H9 (cell line): Measurements from ENCODE around the gene IER2. TPM values are rescaled to one million over a fixed set of nuclear protein-coding genes. Genes with fewer than 3 reads are reported as not detected.

Experiments
- DNase-seq: peaks from one replicate; pipeline ENCODE4 v3.0.0-alpha.2; 2017
- H2AFZ ChIP-seq: one replicate; pipeline ENCODE4 v1.6.1; 2013; ENCODE audit warnings: mild to moderate bottlenecking, low read length, control low read depth, moderate library complexity
- H2AK5ac ChIP-seq: 2 replicates; pipeline ENCODE4 v1.6.1; 2013; ENCODE audit warnings: low read length, control low read depth, mixed read lengths; ENCODE audit not compliant: insufficient read length
- H2BK120ac ChIP-seq: one replicate; pipeline ENCODE4 v1.6.1; 2013; ENCODE audit warnings: low read depth, mild to moderate bottlenecking, low read length, control low read depth, inconsistent platforms; ENCODE audit not compliant: poor library complexity, severe bottlenecking
- H2BK12ac ChIP-seq: 2 replicates; pipeline ENCODE4 v1.6.1; 2013; ENCODE audit warnings: low read length, control low read depth, mixed read lengths, low read depth; ENCODE audit not compliant: insufficient read length
- H2BK15ac ChIP-seq: 2 replicates; pipeline ENCODE4 v1.6.1; 2013; ENCODE audit warnings: low read depth, low read length, control low read depth
- H2BK20ac ChIP-seq: one replicate; pipeline ENCODE4 v1.6.1; 2013; ENCODE audit warnings: low read depth, mild to moderate bottlenecking, low read length, control low read depth, inconsistent platforms; ENCODE audit not compliant: poor library complexity, severe bottlenecking
- H2BK5ac ChIP-seq: 2 replicates; pipeline ENCODE4 v1.6.1; 2013; ENCODE audit warnings: low read length, control low read depth, mixed read lengths; ENCODE audit not compliant: insufficient read length
- H3K14ac ChIP-seq: 2 replicates; pipeline ENCODE4 v1.6.1; 2013; ENCODE audit warnings: low read length, control low read depth; ENCODE audit not compliant: insufficient read depth
- H3K18ac ChIP-seq: 2 replicates; pipeline ENCODE4 v1.6.1; 2013; ENCODE audit warnings: low read depth, mild to moderate bottlenecking, mixed read lengths, low read length, control low read depth; ENCODE audit not compliant: insufficient read length
- H3K23ac ChIP-seq: 2 replicates; pipeline ENCODE4 v1.6.1; 2013; ENCODE audit warnings: low read length, control low read depth, mixed read lengths, low read depth; ENCODE audit not compliant: insufficient read length
- H3K23me2 ChIP-seq: 2 replicates; pipeline ENCODE4 v1.6.1; 2013; ENCODE audit warnings: low read depth, mild to moderate bottlenecking, mixed read lengths, low read length, control low read depth; ENCODE audit not compliant: insufficient read length, poor library complexity, severe bottlenecking
- H3K27ac ChIP-seq: 2 replicates; pipeline ENCODE4 v1.5.1; 2013; ENCODE audit warnings: low read length, control low read depth, mixed read lengths, low read depth; ENCODE audit not compliant: insufficient read length
- H3K27me3 ChIP-seq: 2 replicates; pipeline ENCODE4 v1.6.1; 2013; ENCODE audit warnings: low read length, control low read depth, inconsistent platforms; ENCODE audit not compliant: insufficient read depth
- H3K4ac ChIP-seq: 2 replicates; pipeline ENCODE4 v1.6.1; 2013; ENCODE audit warnings: low read depth, mild to moderate bottlenecking, control low read depth, inconsistent platforms, low read length, moderate library complexity
- H3K4me1 ChIP-seq: 2 replicates; pipeline ENCODE4 v1.6.1; 2013; ENCODE audit warnings: low read length, control low read depth, inconsistent platforms; ENCODE audit not compliant: insufficient read depth
- H3K4me2 ChIP-seq: 2 replicates; pipeline ENCODE4 v1.6.1; 2013; ENCODE audit warnings: low read length, control low read depth, mixed read lengths; ENCODE audit not compliant: insufficient read length, insufficient read depth
- H3K56ac ChIP-seq: 2 replicates; pipeline ENCODE4 v1.6.1; 2013; ENCODE audit warnings: low read depth, mild to moderate bottlenecking, mixed read lengths, low read length, control low read depth; ENCODE audit not compliant: insufficient read length
- H3K79me1 ChIP-seq: 2 replicates; pipeline ENCODE4 v1.6.1; 2013; ENCODE audit warnings: low read depth, mild to moderate bottlenecking, moderate library complexity, low read length, control low read depth, inconsistent platforms; ENCODE audit not compliant: insufficient read depth, poor library complexity, severe bottlenecking
- H3K79me2 ChIP-seq: 2 replicates; pipeline ENCODE4 v1.6.1; 2013; ENCODE audit warnings: low read length, control low read depth, inconsistent platforms; ENCODE audit not compliant: insufficient read depth
- H3K9ac ChIP-seq: 2 replicates; pipeline ENCODE4 v1.6.1; 2013; ENCODE audit warnings: low read length, control low read depth, mixed read lengths; ENCODE audit not compliant: insufficient read length; ENCODE audit errors: extremely low read depth
- H3K9me3 ChIP-seq: one replicate; pipeline ENCODE4 v1.6.1; 2013; ENCODE audit warnings: low read depth, low read length, inconsistent platforms; ENCODE audit not compliant: control insufficient read depth
- H3T11ph ChIP-seq: one replicate; pipeline ENCODE4 v1.6.1; 2013; ENCODE audit warnings: mild to moderate bottlenecking, low read length, control low read depth, inconsistent platforms
- H4K20me1 ChIP-seq: one replicate; pipeline ENCODE4 v1.6.1; 2013; ENCODE audit not compliant: control insufficient read depth, insufficient read length, insufficient read depth
- H4K5ac ChIP-seq: 2 replicates; pipeline ENCODE4 v1.6.1; 2013; ENCODE audit warnings: low read depth, mild to moderate bottlenecking, mixed read lengths, low read length, control low read depth; ENCODE audit not compliant: insufficient read length
- H4K8ac ChIP-seq: replicated peaks from 2 replicates; pipeline ENCODE4 v1.6.1; 2013; ENCODE audit warnings: low read length, control low read depth, mixed read lengths, low read depth; ENCODE audit not compliant: insufficient read length
- H4K91ac ChIP-seq: 2 replicates; pipeline ENCODE4 v1.6.1; 2013; ENCODE audit warnings: low read depth, mild to moderate bottlenecking, moderate library complexity, mixed read lengths, low read length, control low read depth; ENCODE audit not compliant: insufficient read length
- H3K27ac Mint-ChIP-seq, 3 experiments: 2 replicates in 2 of 3; 3 replicates in 1 of 3; pipeline ENCODE4 v1.8.0; 2020 to 2021; ENCODE audit warnings: mixed read lengths in 3 of 3, mild to moderate bottlenecking in 1 of 3, moderate library complexity in 1 of 3
- H3K27me3 Mint-ChIP-seq: 2 replicates; pipeline ENCODE4 v1.8.0; 2021; ENCODE audit warnings: low read depth, mild to moderate bottlenecking, moderate library complexity, mixed read lengths
- H3K36me3 Mint-ChIP-seq, 3 experiments: 2 replicates in 2 of 3; 3 replicates in 1 of 3; pipeline ENCODE4 v1.8.0; 2020 to 2021; ENCODE audit warnings: low read depth in 3 of 3, mixed read lengths in 3 of 3; ENCODE audit not compliant: insufficient read depth in 1 of 3
- H3K4me1 Mint-ChIP-seq, 2 experiments: 2 replicates each; pipeline ENCODE4 v1.8.0; 2020; ENCODE audit warnings: mixed read lengths in 2 of 2
- H3K4me3 Mint-ChIP-seq, 2 experiments: 2 replicates in 1 of 2; 3 replicates in 1 of 2; pipeline ENCODE4 v1.8.0; 2020 to 2021; ENCODE audit warnings: mild to moderate bottlenecking in 2 of 2, mixed read lengths in 2 of 2, moderate library complexity in 1 of 2
- H3K9me3 Mint-ChIP-seq, 2 experiments: 2 replicates in 1 of 2; 3 replicates in 1 of 2; pipeline ENCODE4 v1.8.0; 2020; ENCODE audit warnings: mild to moderate bottlenecking in 2 of 2, mixed read lengths in 2 of 2, moderate library complexity in 1 of 2
- CTCF ChIP-seq: fragments of 200-600 bp; sonication (generic); conservative IDR thresholded peaks from 3 replicates; pipeline ENCODE4 v1.8.0; 2021; ENCODE audit warnings: antibody characterized with exemption, mild to moderate bottlenecking
- WGBS: extraction: QIAGEN DNeasy Blood & Tissue Kit; methylation state at CpG from one replicate; pipeline ENCODE4 v1.1.7; 2013; ENCODE audit warnings: missing lambda C conversion rate, low lambda C conversion rate, mixed read lengths; ENCODE audit not compliant: insufficient read length; ENCODE audit errors: extremely low coverage; 5-methylcytosine and 5-hydroxymethylcytosine counted together
- total RNA-seq: library from RNA; stranded (reverse); gene quantifications from 2 replicates; pipeline ENCODE4 v1.2.1, GENCODE V29; 2021

The IER2 gene
- total RNA-seq, 1 experiment from 2014 or later = 160 TPM

DNA sequence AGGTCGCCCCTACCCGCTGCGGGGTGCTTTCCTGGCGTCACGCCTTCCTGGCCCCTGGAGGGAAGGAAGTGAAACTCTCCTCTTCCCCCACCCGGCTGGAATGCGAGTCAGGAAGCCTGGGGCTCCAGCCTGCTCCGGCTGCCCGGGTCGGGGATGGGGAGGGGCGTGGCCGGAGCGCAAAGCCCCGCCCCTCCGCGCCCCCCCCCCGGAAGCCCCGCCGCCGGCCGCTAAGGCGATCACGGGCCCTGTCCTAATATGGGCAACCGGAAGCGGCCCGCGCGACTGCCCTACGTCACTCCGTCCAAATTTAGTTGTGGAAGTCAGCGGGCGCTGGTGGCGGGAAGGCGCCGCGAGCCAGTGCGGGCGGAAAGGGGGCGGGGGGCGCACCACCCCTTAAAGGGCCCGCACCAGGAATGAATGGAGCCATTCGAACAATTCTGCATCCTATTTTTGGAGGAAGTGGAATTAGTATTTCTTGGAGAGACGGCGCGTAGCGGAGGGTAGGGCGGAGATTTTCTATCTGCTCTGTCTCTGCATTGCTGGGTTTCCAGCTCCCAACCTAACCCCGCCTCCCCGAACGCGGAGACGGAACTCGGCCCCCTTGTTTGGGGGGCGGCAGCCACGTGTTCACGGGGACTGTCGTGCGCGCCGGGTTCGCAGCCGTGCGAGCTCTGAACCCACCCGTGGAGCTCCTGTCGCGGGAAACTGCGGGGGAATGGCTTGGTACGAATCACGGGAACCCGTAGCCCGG lies 1.6 kb downstream of the IER2 start:
- Mint-ChIP-seq H3K36me3 (peaks cover 17 to 23% (median 18%) of the 10 kb centered on the region in 3 experiments), H3K4me3 (peak overlapping the region; percentile 97 to 98), H3K27ac (peak overlapping the region; percentile 98 to 100 (median 100)), H3K4me1 (peaks cover 19 to 22% of the 10 kb centered on the region in 2 experiments), H3K9me3 (peaks cover 8 to 9% of the 10 kb centered on the region in 2 experiments; a peak in 4 of 5 replicates), H3K27me3 (peaks cover 12% of the 10 kb centered on the region)
- Histone ChIP-seq H3K27ac (peak overlapping the region; percentile 89), H2BK15ac (no peak overlapping the region; the same call in 1 of the 2 replicates), H3K14ac (peak overlapping the region; percentile 86), H4K5ac (peak overlapping the region; percentile 4), H3K4me2 (peak overlapping the region; percentile 78), H3K4ac (peak overlapping the region; percentile 95; the same call in 1 of the 2 replicates), H2BK5ac (no peak overlapping the region), H4K8ac (no peak overlapping the region), H3K9ac (peak overlapping the region; percentile 90), H3K79me1 (no peaks in the 10 kb centered on the region), H2BK120ac (peak overlapping the region; percentile 97), H3K18ac (peak overlapping the region; percentile 96), H2BK20ac (no peak overlapping the region), H2AK5ac (no peak overlapping the region), H2AFZ (no peak overlapping the region), H4K91ac (peak overlapping the region; percentile 87), H3K4me1 (no peaks in the 10 kb centered on the region; the same call in 1 of the 2 replicates), H4K20me1 (no peaks in the 10 kb centered on the region), H3K27me3 (no peaks in the 10 kb centered on the region), H3K79me2 (peaks cover 17% of the 10 kb centered on the region; the same call in 1 of the 2 replicates), H3K56ac (peak overlapping the region; percentile 15), H3K23me2 (peaks cover 22% of the 10 kb centered on the region), H2BK12ac (peak overlapping the region; percentile 71), H3K23ac (no peak overlapping the region), H3K9me3 (no peaks in the 10 kb centered on the region), H3T11ph (peak overlapping the region; percentile 69)
- peak; percentile 98 for DNase-seq
- TF ChIP-seq CTCF = no peak
- no CpG with 5 or more reads among the region's 71 CpGs for WGBS
